H1 (cell line): ENCODE data around the gene NAV2. TPM values are rescaled to one million over a fixed set of nuclear protein-coding genes. Genes with fewer than 3 reads are reported as not detected.
A peak's percentile ranks its signal among the peaks of the same experiment; 100 is the strongest.

Experiments used
- ATF2 ChIP-seq: IDR thresholded peaks from 2 replicates; pipeline ENCODE4 v1.6.1; 2012; ENCODE audit warnings: low read length, inconsistent platforms
- BCL11A ChIP-seq, 2 experiments: IDR thresholded peaks; one replicate each; pipeline ENCODE4 v1.6.1; 2011; ENCODE audit warnings: low read depth in 2 of 2, low read length in 2 of 2, mild to moderate bottlenecking in 2 of 2
- CBX5 ChIP-seq: fragments of 300-800, 300-1000 bp; sonication (generic); IDR thresholded peaks from 2 replicates; pipeline ENCODE4 v1.7.1; 2016; ENCODE audit warnings: antibody characterized with exemption, low read length, low read depth
- CTBP2 ChIP-seq: IDR thresholded peaks from 2 replicates; pipeline ENCODE4 v1.7.0; 2011; ENCODE audit warnings: borderline replicate concordance, mild to moderate bottlenecking, moderate library complexity, mixed read lengths, low read length; ENCODE audit not compliant: insufficient read depth, insufficient read length
- E2F6 ChIP-seq: IDR thresholded peaks from 2 replicates; pipeline ENCODE4 v1.6.1; 2012; ENCODE audit warnings: inconsistent platforms
- EZH2 ChIP-seq: fragments of 200-600 bp; sonication (generic); IDR thresholded peaks from 2 replicates; pipeline ENCODE4 v1.7.1; 2012; ENCODE audit warnings: low read depth, mild to moderate bottlenecking, moderate library complexity, low read length, inconsistent platforms; ENCODE audit not compliant: severe bottlenecking
- HDAC2 ChIP-seq, 2 experiments: fragments of 300-600 bp in 1 of 2; sonication (generic) in 1 of 2; IDR thresholded peaks; 2 replicates each; pipeline ENCODE4 v1.6.1; 2011 to 2012; ENCODE audit warnings: low read depth in 2 of 2, low read length in 2 of 2, mild to moderate bottlenecking in 2 of 2, moderate library complexity in 2 of 2, borderline replicate concordance in 1 of 2, inconsistent platforms in 1 of 2
- KDM4A ChIP-seq: IDR thresholded peaks from one replicate; pipeline ENCODE4 v1.7.1; 2012; ENCODE audit warnings: low read depth, mild to moderate bottlenecking, moderate library complexity, low read length, inconsistent platforms; ENCODE audit not compliant: severe bottlenecking
- NANOG ChIP-seq: IDR thresholded peaks from 2 replicates; pipeline ENCODE4 v1.6.1; 2011; ENCODE audit warnings: low read length, low read depth, mild to moderate bottlenecking, inconsistent platforms; ENCODE audit not compliant: insufficient read depth, poor library complexity, severe bottlenecking
- POLR2A ChIP-seq, 2 experiments: IDR thresholded peaks; 1 replicate in 1 of 2; 2 replicates in 1 of 2; pipeline ENCODE4 v1.6.1; 2011; ENCODE audit warnings: low read depth in 2 of 2, low read length in 2 of 2, mild to moderate bottlenecking in 2 of 2; ENCODE audit errors: control extremely low read depth in 1 of 2
- POLR2AphosphoS5 ChIP-seq: IDR thresholded peaks from 2 replicates; pipeline ENCODE4 v1.6.1; 2011; ENCODE audit warnings: low read depth, low read length
- RAD21 ChIP-seq, 2 experiments: IDR thresholded peaks in 1 of 2; conservative IDR thresholded peaks in 1 of 2; 2 replicates each; pipeline ENCODE4 v1.6.1; 2011; ENCODE audit warnings: low read depth in 2 of 2, low read length in 2 of 2, improper control_type of control experiment in 1 of 2, inconsistent platforms in 1 of 2, mild to moderate bottlenecking in 1 of 2, moderate library complexity in 1 of 2
- RBBP5 ChIP-seq: IDR thresholded peaks from 2 replicates; pipeline ENCODE4 v1.7.1; 2012; ENCODE audit warnings: low read depth, mild to moderate bottlenecking, inconsistent platforms, low read length, moderate library complexity, borderline replicate concordance
- RFX5 ChIP-seq: IDR thresholded peaks from 2 replicates; pipeline ENCODE4 v1.6.1; 2011; ENCODE audit warnings: low read depth, low read length, improper control_type of control experiment, borderline replicate concordance
- SP2 ChIP-seq: IDR thresholded peaks from 2 replicates; pipeline ENCODE4 v1.6.1; 2012; ENCODE audit warnings: mild to moderate bottlenecking, low read length, inconsistent platforms
- SRF ChIP-seq: IDR thresholded peaks from 2 replicates; pipeline ENCODE4 v1.6.1; 2011; ENCODE audit warnings: mild to moderate bottlenecking, low read depth, low read length, moderate library complexity
- TBP ChIP-seq: IDR thresholded peaks from 2 replicates; pipeline ENCODE4 v1.6.1; 2011; ENCODE audit warnings: low read depth, low read length, improper control_type of control experiment
- TEAD4 ChIP-seq: IDR thresholded peaks from 2 replicates; pipeline ENCODE4 v1.6.1; 2012; ENCODE audit warnings: low read depth, low read length, inconsistent platforms, mixed read lengths
- polyA plus RNA-seq, 7 experiments: library from polyadenylated mRNA; depleted of rRNA in 3 of 7; stranded (reverse) in 5 of 7; unstranded in 2 of 7; fragments of >200 nt in 5 of 7; fragments of 200-250 nt in 2 of 7; gene quantifications; 1 replicate in 5 of 7; 2 replicates in 1 of 7; 4 replicates in 1 of 7; pipeline versions ENCODE4 v1.2.1 to v1.2.3, GENCODE V29; 2011 to 2013; ENCODE audit warnings: missing spikeins in 2 of 7, mixed read lengths in 2 of 7
- total RNA-seq: library from RNA; stranded (reverse); fragmentation: NEBNext Ultra II Directional; extraction: Animal tissue kit (Norgen Biotek cat#: 25700); gene quantifications from 2 replicates; pipeline ENCODE4 v1.2.1, GENCODE V29; 2021
- TF ChIP-seq, protein P1 (sequence below): IDR thresholded peaks from 2 replicates; pipeline ENCODE4 v1.6.1; 2011; ENCODE audit warnings: low read length, improper control_type of control experiment

Gene NAV2
- total and polyA plus RNA-seq, 2 of the 8 experiments (the other 6 are each of a cell fraction or from before 2014, with no cell fraction given), result 35.6 to 73.6 TPM

DNA sequence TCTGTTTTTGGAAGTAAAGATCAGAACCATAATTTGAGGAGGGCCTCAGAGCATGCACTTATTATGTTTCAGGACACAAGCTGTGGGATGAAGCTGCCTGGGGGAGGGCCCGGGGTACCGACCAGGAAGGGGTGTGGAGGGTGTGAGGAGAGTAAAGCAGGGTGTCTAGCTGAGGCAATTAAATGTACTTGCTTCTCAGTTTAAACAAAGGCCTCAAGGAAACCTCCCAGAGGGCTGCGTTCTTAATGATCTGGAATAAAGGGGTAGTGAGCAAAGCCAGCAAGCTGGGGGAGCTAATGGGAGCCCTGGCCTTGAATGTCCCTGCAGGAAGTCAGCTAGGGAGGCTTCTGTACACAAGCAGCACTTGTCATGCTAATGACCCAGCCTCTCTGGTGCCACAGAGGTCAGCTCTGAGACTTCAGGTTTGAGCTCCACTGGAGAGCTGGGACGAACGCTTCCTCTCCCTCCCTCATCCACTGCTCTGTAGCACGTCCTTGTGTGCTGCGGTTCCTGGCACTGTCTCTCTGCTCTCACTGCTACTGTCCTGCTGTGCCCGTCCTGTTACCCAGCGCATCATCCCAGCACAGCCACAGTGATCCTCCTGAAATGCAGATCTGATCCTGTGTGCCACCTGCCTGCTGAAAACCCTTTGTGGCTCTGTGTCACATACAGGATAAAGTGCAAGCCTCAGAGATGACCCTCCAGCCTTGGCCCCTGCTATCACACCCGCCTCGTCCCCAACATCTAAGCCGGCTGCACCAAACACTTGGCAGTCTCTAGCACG is 287.9 kb downstream of the NAV2 start (continued):
- no peak for TF ChIP-seq E2F6
- no peak for TF ChIP-seq RFX5
- peak; percentile 85 for TF ChIP-seq NANOG
- 0 out of 2 replicates have a peak, but pooled peaks have one; percentile 31 for TF ChIP-seq TEAD4
- TF ChIP-seq POLR2A (IDR thresholded peaks at IDR 0.05; ENCODE audit: control extremely low read depth in 1 of 2, low read depth in 2 of 2, low read length in 2 of 2), result 0 out of 3 replicates have a peak, but pooled peaks of 1 of the 2 experiments have one; percentile 35
- 0 out of 2 replicates have a peak, but pooled peaks have one; percentile 43 for TF ChIP-seq ATF2
- TF ChIP-seq, protein P1, sequence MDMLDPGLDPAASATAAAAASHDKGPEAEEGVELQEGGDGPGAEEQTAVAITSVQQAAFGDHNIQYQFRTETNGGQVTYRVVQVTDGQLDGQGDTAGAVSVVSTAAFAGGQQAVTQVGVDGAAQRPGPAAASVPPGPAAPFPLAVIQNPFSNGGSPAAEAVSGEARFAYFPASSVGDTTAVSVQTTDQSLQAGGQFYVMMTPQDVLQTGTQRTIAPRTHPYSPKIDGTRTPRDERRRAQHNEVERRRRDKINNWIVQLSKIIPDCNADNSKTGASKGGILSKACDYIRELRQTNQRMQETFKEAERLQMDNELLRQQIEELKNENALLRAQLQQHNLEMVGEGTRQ, result no peak
- peak; percentile 3 to 29; a peak in 2 of 4 replicates for TF ChIP-seq RAD21 (IDR thresholded peaks at IDR 0.05 in 1 of 2, conservative IDR thresholded peaks at IDR 0.05 in 1 of 2; ENCODE audit: low read depth in 2 of 2, low read length in 2 of 2)
- no peak for TF ChIP-seq BCL11A (IDR thresholded peaks at IDR 0.05; ENCODE audit: low read depth in 2 of 2, low read length in 2 of 2)
- TF ChIP-seq HDAC2 (IDR thresholded peaks at IDR 0.05; ENCODE audit: borderline replicate concordance in 1 of 2, low read depth in 2 of 2, low read length in 2 of 2), result peak in 1 of 2 experiments; percentile 73; a peak in 1 of 4 replicates
- TF ChIP-seq KDM4A, result no peak
- peak; percentile 38 for TF ChIP-seq EZH2
- no peak for TF ChIP-seq CBX5
- peak; percentile 65 for TF ChIP-seq POLR2AphosphoS5
- TF ChIP-seq SRF, result no peak
- peak; percentile 74; the same call in 1 of the 2 replicates for TF ChIP-seq RBBP5
- no peak for TF ChIP-seq SP2
- TF ChIP-seq TBP, result 0 out of 2 replicates have a peak, but pooled peaks have one; percentile 28
- peak; percentile 85 for TF ChIP-seq CTBP2
